HepG2 (cell line): ENCODE results near the gene PAM16. TPM values are rescaled to one million over a fixed set of nuclear protein-coding genes. Genes with fewer than 3 reads are reported as not detected.

Source experiments
- ASH2L ChIP-seq: fragments of 300-600, 200-600 bp; sonication (generic); IDR thresholded peaks from 2 replicates; pipeline ENCODE4 v1.7.0; 2017; ENCODE audit warnings: low read depth, mild to moderate bottlenecking, moderate library complexity, mixed read lengths, low read length; ENCODE audit not compliant: insufficient read length
- ELF1 ChIP-seq: sonication (generic); formaldehyde crosslinking; IDR thresholded peaks from 2 replicates; pipeline ENCODE4 v1.4.0; 2020; ENCODE audit warnings: missing genetic modification reagents
- HMGXB4 ChIP-seq, 2 experiments: sonication (generic) in 1 of 2; formaldehyde crosslinking in 1 of 2; IDR thresholded peaks; 2 replicates each; pipeline versions ENCODE4 v1.4.0 to v1.6.1; 2018 to 2020; ENCODE audit warnings: missing genetic modification reagents in 2 of 2, borderline replicate concordance in 1 of 2, low read depth in 1 of 2, mild to moderate bottlenecking in 1 of 2, missing biosample characterization in 1 of 2
- KLF6 ChIP-seq: IDR thresholded peaks from 2 replicates; pipeline ENCODE4 v1.8.0; 2016; ENCODE audit warnings: missing biosample characterization, missing genetic modification reagents
- MTF2 ChIP-seq: sonication (generic); formaldehyde crosslinking; IDR thresholded peaks from 2 replicates; pipeline ENCODE4 v1.5.0; 2020; ENCODE audit warnings: missing genetic modification reagents, borderline replicate concordance
- PAWR ChIP-seq: sonication (generic); formaldehyde crosslinking; IDR thresholded peaks from 2 replicates; pipeline ENCODE4 v1.4.0; 2020; ENCODE audit warnings: missing genetic modification reagents, mild to moderate bottlenecking, borderline replicate concordance
- SMAD3 ChIP-seq: sonication (generic); formaldehyde crosslinking; IDR thresholded peaks from 2 replicates; pipeline ENCODE4 v1.4.0; 2020; ENCODE audit warnings: missing genetic modification reagents
- SMARCE1 ChIP-seq: fragments of 450-650 bp; IDR thresholded peaks from 2 replicates; pipeline ENCODE4 v1.6.1; 2017; ENCODE audit warnings: borderline replicate concordance
- ZNF142 ChIP-seq: sonication (generic); formaldehyde crosslinking; IDR thresholded peaks from 2 replicates; pipeline ENCODE4 v1.4.0; 2020; ENCODE audit warnings: missing genetic modification reagents
- ZNF30 ChIP-seq: sonication (generic); formaldehyde crosslinking; IDR thresholded peaks from 2 replicates; pipeline ENCODE4 v1.5.0; 2020; ENCODE audit warnings: mild to moderate bottlenecking, missing genetic modification reagents
- polyA plus RNA-seq, 8 experiments: library from polyadenylated mRNA; depleted of rRNA in 3 of 8; stranded (reverse) in 7 of 8; unstranded in 1 of 8; fragments of >200 nt; fragmentation: Illumina TruSeq in 4 of 8; extraction: Trizol in 4 of 8; gene quantifications; 2 replicates each; pipeline versions ENCODE4 v1.2.1 to v1.2.3, GENCODE V29; 2011 to 2016; ENCODE audit warnings: low read depth in 4 of 8, missing spikeins in 1 of 8, mixed read lengths in 1 of 8; ENCODE audit not compliant: insufficient read depth in 1 of 8
- total RNA-seq, 5 experiments: library from RNA; depleted of rRNA; stranded (reverse); fragments of >200 nt; fragmentation: Illumina TruSeq; extraction: Trizol; gene quantifications; 2 replicates each; pipeline ENCODE4 v1.2.3, GENCODE V29; 2016; ENCODE audit warnings: low read depth in 1 of 5
- TF ChIP-seq, protein P1 (sequence below): sonication (generic); formaldehyde crosslinking; IDR thresholded peaks from 2 replicates; pipeline ENCODE4 v1.5.1; 2020; ENCODE audit warnings: mild to moderate bottlenecking, missing genetic modification reagents, moderate library complexity
- TF ChIP-seq, protein P2 (sequence below): sonication (generic); formaldehyde crosslinking; IDR thresholded peaks from 2 replicates; pipeline ENCODE4 v1.4.0; 2020; ENCODE audit warnings: missing genetic modification reagents, borderline replicate concordance

Gene PAM16
- total and polyA plus RNA-seq, 2 of the 13 experiments (the other 11 are each of a cell fraction or from before 2014, with no cell fraction given), result 51.5 to 51.8 TPM

GRCh38 chr16:4323845-4324488 is 27.2 kb downstream of the PAM16 start (continued):
- TF ChIP-seq HMGXB4 (CRISPR knock-in tag; IDR thresholded peaks at IDR 0.05; ENCODE audit: borderline replicate concordance in 1 of 2, low read depth in 1 of 2) (no peak; a peak in 1 of 4 replicates), ZNF142 (CRISPR knock-in tag) (0 out of 2 replicates have a peak, but pooled peaks have one; percentile 18), ZNF30 (CRISPR knock-in tag) (no peak), SMAD3 (CRISPR knock-in tag) (no peak), MTF2 (no peak), ASH2L (no peak), SMARCE1 (no peak), ELF1 (CRISPR knock-in tag) (peak; percentile 72), PAWR (CRISPR knock-in tag) (no peak), KLF6 (CRISPR knock-in tag) (no peak)
- TF ChIP-seq, protein P1, sequence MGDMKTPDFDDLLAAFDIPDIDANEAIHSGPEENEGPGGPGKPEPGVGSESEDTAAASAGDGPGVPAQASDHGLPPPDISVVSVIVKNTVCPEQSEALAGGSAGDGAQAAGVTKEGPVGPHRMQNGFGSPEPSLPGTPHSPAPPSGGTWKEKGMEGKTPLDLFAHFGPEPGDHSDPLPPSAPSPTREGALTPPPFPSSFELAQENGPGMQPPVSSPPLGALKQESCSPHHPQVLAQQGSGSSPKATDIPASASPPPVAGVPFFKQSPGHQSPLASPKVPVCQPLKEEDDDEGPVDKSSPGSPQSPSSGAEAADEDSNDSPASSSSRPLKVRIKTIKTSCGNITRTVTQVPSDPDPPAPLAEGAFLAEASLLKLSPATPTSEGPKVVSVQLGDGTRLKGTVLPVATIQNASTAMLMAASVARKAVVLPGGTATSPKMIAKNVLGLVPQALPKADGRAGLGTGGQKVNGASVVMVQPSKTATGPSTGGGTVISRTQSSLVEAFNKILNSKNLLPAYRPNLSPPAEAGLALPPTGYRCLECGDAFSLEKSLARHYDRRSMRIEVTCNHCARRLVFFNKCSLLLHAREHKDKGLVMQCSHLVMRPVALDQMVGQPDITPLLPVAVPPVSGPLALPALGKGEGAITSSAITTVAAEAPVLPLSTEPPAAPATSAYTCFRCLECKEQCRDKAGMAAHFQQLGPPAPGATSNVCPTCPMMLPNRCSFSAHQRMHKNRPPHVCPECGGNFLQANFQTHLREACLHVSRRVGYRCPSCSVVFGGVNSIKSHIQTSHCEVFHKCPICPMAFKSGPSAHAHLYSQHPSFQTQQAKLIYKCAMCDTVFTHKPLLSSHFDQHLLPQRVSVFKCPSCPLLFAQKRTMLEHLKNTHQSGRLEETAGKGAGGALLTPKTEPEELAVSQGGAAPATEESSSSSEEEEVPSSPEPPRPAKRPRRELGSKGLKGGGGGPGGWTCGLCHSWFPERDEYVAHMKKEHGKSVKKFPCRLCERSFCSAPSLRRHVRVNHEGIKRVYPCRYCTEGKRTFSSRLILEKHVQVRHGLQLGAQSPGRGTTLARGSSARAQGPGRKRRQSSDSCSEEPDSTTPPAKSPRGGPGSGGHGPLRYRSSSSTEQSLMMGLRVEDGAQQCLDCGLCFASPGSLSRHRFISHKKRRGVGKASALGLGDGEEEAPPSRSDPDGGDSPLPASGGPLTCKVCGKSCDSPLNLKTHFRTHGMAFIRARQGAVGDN (CRISPR knock-in tag), result peak; percentile 55
- TF ChIP-seq, protein P2, sequence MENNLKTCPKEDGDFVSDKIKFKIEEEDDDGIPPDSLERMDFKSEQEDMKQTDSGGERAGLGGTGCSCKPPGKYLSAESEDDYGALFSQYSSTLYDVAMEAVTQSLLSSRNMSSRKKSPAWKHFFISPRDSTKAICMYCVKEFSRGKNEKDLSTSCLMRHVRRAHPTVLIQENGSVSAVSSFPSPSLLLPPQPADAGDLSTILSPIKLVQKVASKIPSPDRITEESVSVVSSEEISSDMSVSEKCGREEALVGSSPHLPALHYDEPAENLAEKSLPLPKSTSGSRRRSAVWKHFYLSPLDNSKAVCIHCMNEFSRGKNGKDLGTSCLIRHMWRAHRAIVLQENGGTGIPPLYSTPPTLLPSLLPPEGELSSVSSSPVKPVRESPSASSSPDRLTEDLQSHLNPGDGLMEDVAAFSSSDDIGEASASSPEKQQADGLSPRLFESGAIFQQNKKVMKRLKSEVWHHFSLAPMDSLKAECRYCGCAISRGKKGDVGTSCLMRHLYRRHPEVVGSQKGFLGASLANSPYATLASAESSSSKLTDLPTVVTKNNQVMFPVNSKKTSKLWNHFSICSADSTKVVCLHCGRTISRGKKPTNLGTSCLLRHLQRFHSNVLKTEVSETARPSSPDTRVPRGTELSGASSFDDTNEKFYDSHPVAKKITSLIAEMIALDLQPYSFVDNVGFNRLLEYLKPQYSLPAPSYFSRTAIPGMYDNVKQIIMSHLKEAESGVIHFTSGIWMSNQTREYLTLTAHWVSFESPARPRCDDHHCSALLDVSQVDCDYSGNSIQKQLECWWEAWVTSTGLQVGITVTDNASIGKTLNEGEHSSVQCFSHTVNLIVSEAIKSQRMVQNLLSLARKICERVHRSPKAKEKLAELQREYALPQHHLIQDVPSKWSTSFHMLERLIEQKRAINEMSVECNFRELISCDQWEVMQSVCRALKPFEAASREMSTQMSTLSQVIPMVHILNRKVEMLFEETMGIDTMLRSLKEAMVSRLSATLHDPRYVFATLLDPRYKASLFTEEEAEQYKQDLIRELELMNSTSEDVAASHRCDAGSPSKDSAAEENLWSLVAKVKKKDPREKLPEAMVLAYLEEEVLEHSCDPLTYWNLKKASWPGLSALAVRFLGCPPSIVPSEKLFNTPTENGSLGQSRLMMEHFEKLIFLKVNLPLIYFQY (CRISPR knock-in tag), result no peak
